Neural crest cell (in vitro differentiated cells): ENCODE data around the gene SMIM1. TPM values are rescaled to one million over a fixed set of nuclear protein-coding genes. Genes with fewer than 3 reads are reported as not detected.

Experiments
- DNase-seq: peaks from one replicate; pipeline ENCODE4 v3.0.0; 2021; ENCODE audit warnings: low read depth, mixed read lengths, low spot score
- H3K27ac Mint-ChIP-seq: one replicate; pipeline ENCODE4 v1.8.0; 2021; ENCODE audit warnings: mild to moderate bottlenecking, mixed read lengths; ENCODE audit not compliant: unreplicated experiment
- H3K27me3 Mint-ChIP-seq: 2 replicates; pipeline ENCODE4 v1.8.0; 2021; ENCODE audit warnings: low read depth, mild to moderate bottlenecking, mixed read lengths
- H3K36me3 Mint-ChIP-seq: 2 replicates; pipeline ENCODE4 v1.8.0; 2021; ENCODE audit warnings: low read depth, mild to moderate bottlenecking, mixed read lengths
- H3K4me1 Mint-ChIP-seq: 2 replicates; pipeline ENCODE4 v1.8.0; 2021; ENCODE audit warnings: mixed read lengths
- H3K4me3 Mint-ChIP-seq: one replicate; pipeline ENCODE4 v1.8.0; 2021; ENCODE audit warnings: mild to moderate bottlenecking, mixed read lengths
- H3K9me3 Mint-ChIP-seq: 2 replicates; pipeline ENCODE4 v1.8.0; 2021; ENCODE audit warnings: mixed read lengths
- total RNA-seq: library from RNA; stranded (reverse); gene quantifications from 2 replicates; pipeline ENCODE4 v1.2.1, GENCODE V29; 2021
- TF ChIP-seq, protein P1 (sequence below): fragments of 200-600 bp; sonication (generic); conservative IDR thresholded peaks from 2 replicates; pipeline ENCODE4 v1.5.0; 2021; ENCODE audit warnings: antibody characterized with exemption, mild to moderate bottlenecking

The SMIM1 gene
- total RNA-seq, 1 donor from 2014 or later: 4.7 TPM

GRCh38 chr1:3770047-3770765 is 2.3 kb upstream of the SMIM1 start:
- Mint-ChIP-seq H3K27ac (no peak overlapping the region), H3K9me3 (no peaks in the 10 kb centered on the region), H3K4me3 (peak overlapping the region; percentile 66), H3K36me3 (no peaks in the 10 kb centered on the region), H3K4me1 (peaks cover 3% of the 10 kb centered on the region), H3K27me3 (peaks cover 3% of the 10 kb centered on the region)
- no peak for DNase-seq
- TF ChIP-seq, protein P1, sequence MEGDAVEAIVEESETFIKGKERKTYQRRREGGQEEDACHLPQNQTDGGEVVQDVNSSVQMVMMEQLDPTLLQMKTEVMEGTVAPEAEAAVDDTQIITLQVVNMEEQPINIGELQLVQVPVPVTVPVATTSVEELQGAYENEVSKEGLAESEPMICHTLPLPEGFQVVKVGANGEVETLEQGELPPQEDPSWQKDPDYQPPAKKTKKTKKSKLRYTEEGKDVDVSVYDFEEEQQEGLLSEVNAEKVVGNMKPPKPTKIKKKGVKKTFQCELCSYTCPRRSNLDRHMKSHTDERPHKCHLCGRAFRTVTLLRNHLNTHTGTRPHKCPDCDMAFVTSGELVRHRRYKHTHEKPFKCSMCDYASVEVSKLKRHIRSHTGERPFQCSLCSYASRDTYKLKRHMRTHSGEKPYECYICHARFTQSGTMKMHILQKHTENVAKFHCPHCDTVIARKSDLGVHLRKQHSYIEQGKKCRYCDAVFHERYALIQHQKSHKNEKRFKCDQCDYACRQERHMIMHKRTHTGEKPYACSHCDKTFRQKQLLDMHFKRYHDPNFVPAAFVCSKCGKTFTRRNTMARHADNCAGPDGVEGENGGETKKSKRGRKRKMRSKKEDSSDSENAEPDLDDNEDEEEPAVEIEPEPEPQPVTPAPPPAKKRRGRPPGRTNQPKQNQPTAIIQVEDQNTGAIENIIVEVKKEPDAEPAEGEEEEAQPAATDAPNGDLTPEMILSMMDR: no peak

- DNase-seq: no peak
- TF ChIP-seq, protein P1: no peak
- Mint-ChIP-seq H3K4me1 (peaks cover 11% of the 10 kb centered on the region), H3K36me3 (no peaks in the 10 kb centered on the region), H3K27me3 (no peaks in the 10 kb centered on the region), H3K9me3 (no peaks in the 10 kb centered on the region), H3K27ac (no peak overlapping the region), H3K4me3 (peak overlapping the region; percentile 66)
Observed at GRCh38 chr1:3771108-3772026, 1.2 kb upstream of the SMIM1 start.

DNA sequence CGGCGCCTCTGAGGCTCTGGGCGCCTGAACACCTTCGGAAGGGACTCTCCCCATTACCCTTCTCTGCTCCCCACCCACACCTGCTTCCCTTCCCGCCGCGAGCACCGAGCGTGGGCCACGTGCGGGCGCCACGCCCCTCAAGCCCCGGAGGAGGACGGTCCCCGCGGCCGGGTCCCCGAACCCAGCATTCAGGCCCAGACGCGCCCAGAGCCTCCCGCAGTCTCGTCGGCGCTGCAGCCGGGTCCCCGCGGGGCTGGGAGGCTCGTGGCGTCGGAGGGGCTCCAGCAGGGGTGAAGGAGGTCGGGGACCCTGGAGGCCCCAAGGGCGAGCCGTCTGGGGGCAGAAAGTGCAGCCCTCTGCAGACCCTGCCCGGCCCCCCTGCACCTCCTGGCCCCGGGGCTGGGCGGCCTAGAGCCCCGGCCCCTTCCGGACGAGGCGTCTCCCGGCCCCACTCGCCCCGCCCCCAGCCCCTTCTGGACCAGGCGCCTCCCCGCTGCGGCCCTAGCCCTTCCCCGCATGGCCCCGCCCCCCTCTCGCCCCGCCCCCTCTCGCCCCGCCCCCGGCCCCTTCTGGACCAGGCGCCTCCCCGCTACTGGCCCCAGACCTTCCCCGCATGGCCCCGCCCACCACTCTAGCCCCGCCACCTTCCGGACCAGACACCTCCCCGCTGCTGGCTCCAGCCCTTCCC is 378 bp upstream of the SMIM1 start:
- H3K9me3 Mint-ChIP-seq: no peaks in the 10 kb centered on the region
- no peak overlapping the region for H3K27ac Mint-ChIP-seq
- H3K4me3 Mint-ChIP-seq: peak overlapping the region; percentile 66
- DNase-seq: peak; percentile 87
- H3K36me3 Mint-ChIP-seq: no peaks in the 10 kb centered on the region
- no peaks in the 10 kb centered on the region for H3K27me3 Mint-ChIP-seq
- peaks cover 11% of the 10 kb centered on the region for H3K4me1 Mint-ChIP-seq
- TF ChIP-seq, protein P1: no peak

DNA sequence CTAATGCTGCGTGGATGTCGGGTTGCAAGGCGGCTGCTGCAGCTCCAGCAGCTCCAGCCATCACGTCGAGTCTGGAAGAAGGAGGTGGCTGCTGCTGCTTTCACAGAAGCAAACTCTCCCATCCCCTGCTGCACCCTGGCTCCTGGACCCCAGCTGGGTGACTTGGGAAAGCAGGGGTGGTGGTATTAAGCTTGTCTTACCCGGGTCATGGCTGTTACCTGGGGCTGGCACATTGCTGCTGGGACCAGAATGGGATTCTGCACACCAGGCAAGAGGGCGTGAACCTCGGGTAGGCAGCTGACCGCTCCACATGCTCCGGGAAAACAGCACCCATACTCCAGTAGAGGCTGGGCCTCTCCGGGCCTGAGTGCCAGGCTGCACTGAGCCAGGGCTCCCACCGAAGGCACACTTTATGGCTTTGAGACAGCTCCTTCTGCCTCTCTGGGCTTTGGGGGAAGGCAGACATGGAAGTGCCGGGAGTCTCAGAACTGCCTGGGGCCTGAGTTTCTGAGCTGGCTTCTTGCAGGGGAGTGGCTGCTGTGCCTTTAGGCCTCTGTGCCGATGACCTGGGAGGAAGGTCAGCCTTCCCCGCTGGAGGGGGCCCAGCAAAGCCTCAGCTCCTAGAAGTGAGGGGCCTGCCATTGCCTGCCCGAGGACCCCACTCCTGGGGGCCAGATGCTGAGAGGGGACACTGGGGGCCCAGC is 1.2 kb downstream of the SMIM1 start:
- Mint-ChIP-seq H3K4me1 (peaks cover 11% of the 10 kb centered on the region), H3K4me3 (peak overlapping the region; percentile 61), H3K27me3 (no peaks in the 10 kb centered on the region), H3K36me3 (no peaks in the 10 kb centered on the region), H3K27ac (no peak overlapping the region), H3K9me3 (no peaks in the 10 kb centered on the region)
- TF ChIP-seq, protein P1: no peak
- no peak for DNase-seq
